Measurements from ENCODE around the gene SOWAHA. TPM values are rescaled to one million over a fixed set of nuclear protein-coding genes. Genes with fewer than 3 reads are reported as not detected.
A peak's percentile ranks its signal among the peaks of the same experiment; 100 is the strongest.

Gene SOWAHA
- total RNA-seq, 1 experiment from 2014 or later, result 0.20 TPM

DNA sequence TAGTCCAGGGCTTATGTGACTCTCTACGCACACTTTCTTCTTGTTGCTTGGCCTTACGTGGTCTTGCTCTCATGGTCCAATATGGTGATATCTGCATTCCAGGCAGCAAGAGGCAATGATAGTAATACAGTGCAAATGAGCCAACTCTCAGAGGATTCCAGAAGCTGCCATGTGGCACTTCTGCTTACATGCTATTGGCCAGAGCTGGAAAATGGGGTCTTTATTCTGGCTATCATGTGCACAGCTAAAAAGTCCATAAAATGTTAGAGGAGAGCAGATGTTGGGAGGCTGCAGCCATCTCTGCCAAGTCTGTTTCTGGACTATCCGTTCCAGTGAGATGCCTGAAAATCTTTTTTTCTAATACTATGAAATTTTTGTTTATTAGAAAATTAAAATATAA is 33.1 kb upstream of the SOWAHA start:
- peaks cover 55% of the 10 kb centered on the region for H3K27me3 Mint-ChIP-seq (ENCODE audit: low read depth)
- peaks cover 2% of the 10 kb centered on the region; the same call in 1 of the 2 replicates for H3K79me2 ChIP-seq (ENCODE audit: insufficient read depth, low read length)
- no peak overlapping the region for H3K9ac ChIP-seq (ENCODE audit: extremely low read depth, insufficient read length, low read length)
- H3K4me3 Mint-ChIP-seq, result no peak overlapping the region
- H4K8ac ChIP-seq (replicated peaks; ENCODE audit: insufficient read length, low read depth, low read length), result no peak overlapping the region
- no peak overlapping the region for H3K18ac ChIP-seq (ENCODE audit: insufficient read length, low read depth, low read length)
- H2BK5ac ChIP-seq (ENCODE audit: insufficient read length, low read length), result no peak overlapping the region
- H3K27ac ChIP-seq (ENCODE audit: insufficient read length, low read depth, low read length), result no peak overlapping the region
- no peak overlapping the region for H3K56ac ChIP-seq (ENCODE audit: insufficient read length, low read depth, low read length)
- peaks cover 16% of the 10 kb centered on the region; the same call in 1 of the 2 replicates for H3K27me3 ChIP-seq (ENCODE audit: insufficient read depth, low read length)
- H3K23ac ChIP-seq (ENCODE audit: insufficient read length, low read depth, low read length), result no peak overlapping the region
- no peak overlapping the region for H3K4ac ChIP-seq (ENCODE audit: low read depth, low read length)
- H2AFZ ChIP-seq (ENCODE audit: low read length), result no peak overlapping the region
- no peak for TF ChIP-seq CTCF (conservative IDR thresholded peaks at IDR 0.05)
- peaks cover 13% of the 10 kb centered on the region for H3K23me2 ChIP-seq (ENCODE audit: insufficient read length, low read depth, low read length, poor library complexity, severe bottlenecking)
- H3K14ac ChIP-seq (ENCODE audit: insufficient read depth, low read length), result no peak overlapping the region
- H4K20me1 ChIP-seq (ENCODE audit: control insufficient read depth, insufficient read depth, insufficient read length), result no peaks in the 10 kb centered on the region
- H2BK12ac ChIP-seq (ENCODE audit: insufficient read length, low read depth, low read length), result no peak overlapping the region
- no peak overlapping the region for H4K5ac ChIP-seq (ENCODE audit: insufficient read length, low read depth, low read length)
- peaks cover under 1% of the 10 kb centered on the region for H3K79me1 ChIP-seq (ENCODE audit: insufficient read depth, low read depth, low read length, poor library complexity, severe bottlenecking)
- no peaks in the 10 kb centered on the region for H3K36me3 Mint-ChIP-seq (ENCODE audit: insufficient read depth in 1 of 3, low read depth in 3 of 3)
- no peaks in the 10 kb centered on the region for H3K9me3 ChIP-seq (ENCODE audit: control insufficient read depth, low read depth, low read length)
- peaks cover 6% of the 10 kb centered on the region; the same call in 1 of the 2 replicates for H3K4me1 ChIP-seq (ENCODE audit: insufficient read depth, low read length)
- no peak overlapping the region for H2AK5ac ChIP-seq (ENCODE audit: insufficient read length, low read length)
- no peak overlapping the region for H2BK120ac ChIP-seq (ENCODE audit: low read depth, low read length, poor library complexity, severe bottlenecking)
- H2BK20ac ChIP-seq (ENCODE audit: low read depth, low read length, poor library complexity, severe bottlenecking), result no peak overlapping the region
- peak; percentile 5 for DNase-seq
- H3T11ph ChIP-seq (ENCODE audit: low read length), result no peak overlapping the region
- no peak overlapping the region for H4K91ac ChIP-seq (ENCODE audit: insufficient read length, low read depth, low read length)
- H3K4me1 Mint-ChIP-seq, result peaks cover 15 to 17% of the 10 kb centered on the region in 2 experiments
- no peaks in the 10 kb centered on the region; a peak in 1 of 5 replicates for H3K9me3 Mint-ChIP-seq
- H2BK15ac ChIP-seq (ENCODE audit: low read depth, low read length), result no peak overlapping the region
- no peak overlapping the region for H3K4me2 ChIP-seq (ENCODE audit: insufficient read depth, insufficient read length, low read length)
- no CpG with 5 or more reads among the region's 3 CpGs for WGBS (ENCODE audit: extremely low coverage, insufficient read length, low lambda C conversion rate)
- no peak overlapping the region for H3K27ac Mint-ChIP-seq
